ENCODE measurements around the gene C17orf107. TPM values are rescaled to one million over a fixed set of nuclear protein-coding genes. Genes with fewer than 3 reads are reported as not detected.
A peak's percentile ranks its signal among the peaks of the same experiment; 100 is the strongest.

Gene C17orf107
- total and polyA plus RNA-seq, 9 of the 15 experiments (the other 6 are each of a cell fraction or from before 2014, with no cell fraction given): 0.05 to 0.29 (median 0.07) TPM; not detected in 4

DNA sequence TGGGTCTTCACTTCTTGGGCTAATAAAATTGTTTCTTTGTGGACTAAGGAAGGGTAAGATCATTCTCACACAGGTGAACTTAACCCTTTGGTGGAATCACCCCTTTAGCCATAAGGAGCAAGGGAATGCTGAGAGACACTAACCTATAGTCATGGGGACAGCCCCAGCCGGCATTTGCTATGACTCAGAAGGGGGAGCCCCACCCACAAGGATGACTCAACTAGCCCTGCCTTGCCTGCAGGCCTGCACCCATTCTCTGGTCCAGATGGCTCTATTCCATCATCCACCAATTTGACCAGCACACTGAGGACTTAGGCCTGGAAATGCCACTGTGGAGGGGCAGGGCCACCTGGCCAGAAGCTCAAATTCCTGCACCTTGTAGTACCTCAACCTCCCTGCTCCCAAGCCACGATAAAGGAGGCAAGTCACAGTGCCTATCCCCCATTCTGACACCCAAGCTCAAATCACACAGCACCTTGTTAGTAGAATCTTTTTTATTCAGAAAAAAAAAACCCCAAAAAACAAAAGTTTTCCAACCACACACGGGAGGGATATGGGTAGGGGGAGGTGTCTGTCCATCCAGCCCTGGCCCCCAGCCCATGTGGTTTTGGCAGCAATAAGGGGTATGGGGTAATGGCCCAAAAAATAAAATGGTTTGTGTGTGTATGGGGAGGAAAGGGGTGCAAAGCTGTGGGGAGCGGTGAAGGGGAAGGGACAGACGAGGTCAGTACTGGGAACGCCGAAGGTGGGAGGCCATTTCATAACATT, 46.0 kb downstream of the C17orf107 start (continued):
- TF ChIP-seq ELF4 (CRISPR knock-in tag; IDR thresholded peaks at IDR 0.05) (no peak), CBX2 (IDR thresholded peaks at IDR 0.05; ENCODE audit: insufficient read depth, low read length, poor library complexity, severe bottlenecking) (no peak), MAFK (IDR thresholded peaks at IDR 0.05; ENCODE audit: low read length) (peak; percentile 23; the same call in 1 of the 2 replicates), RBFOX2 (IDR thresholded peaks at IDR 0.05; ENCODE audit: low read depth, low read length) (0 out of 2 replicates have a peak, but pooled peaks have one; percentile 8), MYNN (IDR thresholded peaks at IDR 0.05) (peak; percentile 51; the same call in 1 of the 2 replicates), MYNN (CRISPR knock-in tag; IDR thresholded peaks at IDR 0.05) (no peak), KLF10 (CRISPR knock-in tag; IDR thresholded peaks at IDR 0.05) (no peak), RB1 (IDR thresholded peaks at IDR 0.05; ENCODE audit: low read depth) (no peak), POLR2A (conservative IDR thresholded peaks at IDR 0.05) (peak; percentile 73), CAMTA2 (CRISPR knock-in tag; conservative IDR thresholded peaks at IDR 0.05) (no peak), SMARCE1 (IDR thresholded peaks at IDR 0.05) (peak; percentile 60), ELF2 (CRISPR knock-in tag; IDR thresholded peaks at IDR 0.05) (no peak), YY1 (IDR thresholded peaks at IDR 0.05; ENCODE audit: borderline replicate concordance in 1 of 3, control insufficient read depth in 1 of 3, extremely low read depth in 1 of 3, insufficient read depth in 3 of 3, insufficient read length in 1 of 3, insufficient replicate concordance in 2 of 3, low read depth in 1 of 3, low read length in 2 of 3) (peak in 1 of 3 experiments; percentile 47), CBFA2T3 (IDR thresholded peaks at IDR 0.05) (peak; percentile 20; the same call in 1 of the 2 replicates), CTBP1 (IDR thresholded peaks at IDR 0.05; ENCODE audit: borderline replicate concordance) (0 out of 2 replicates have a peak, but pooled peaks have one; percentile 20), ZNF347 (CRISPR knock-in tag; IDR thresholded peaks at IDR 0.05; ENCODE audit: low read depth) (no peak), DPF2 (IDR thresholded peaks at IDR 0.05) (peak; percentile 68), TBL1XR1 (IDR thresholded peaks at IDR 0.05; ENCODE audit: low read length in 2 of 2) (peak in 1 of 2 experiments; percentile 22; a peak in 1 of 4 replicates), ZBED1 (IDR thresholded peaks at IDR 0.05) (peak; percentile 47; the same call in 1 of the 2 replicates), MBD2 (IDR thresholded peaks at IDR 0.05; ENCODE audit: borderline replicate concordance, low read depth) (no peak), TSC22D4 (tag; IDR thresholded peaks at IDR 0.05) (no peak)
- TF ChIP-seq, protein P1, sequence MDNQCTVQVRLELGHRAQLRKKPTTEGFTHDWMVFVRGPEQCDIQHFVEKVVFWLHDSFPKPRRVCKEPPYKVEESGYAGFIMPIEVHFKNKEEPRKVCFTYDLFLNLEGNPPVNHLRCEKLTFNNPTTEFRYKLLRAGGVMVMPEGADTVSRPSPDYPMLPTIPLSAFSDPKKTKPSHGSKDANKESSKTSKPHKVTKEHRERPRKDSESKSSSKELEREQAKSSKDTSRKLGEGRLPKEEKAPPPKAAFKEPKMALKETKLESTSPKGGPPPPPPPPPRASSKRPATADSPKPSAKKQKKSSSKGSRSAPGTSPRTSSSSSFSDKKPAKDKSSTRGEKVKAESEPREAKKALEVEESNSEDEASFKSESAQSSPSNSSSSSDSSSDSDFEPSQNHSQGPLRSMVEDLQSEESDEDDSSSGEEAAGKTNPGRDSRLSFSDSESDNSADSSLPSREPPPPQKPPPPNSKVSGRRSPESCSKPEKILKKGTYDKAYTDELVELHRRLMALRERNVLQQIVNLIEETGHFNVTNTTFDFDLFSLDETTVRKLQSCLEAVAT (IDR thresholded peaks at IDR 0.05): 0 out of 4 replicates have a peak, but pooled peaks of 1 of the 2 experiments have one; percentile 19
- TF ChIP-seq, protein P2, sequence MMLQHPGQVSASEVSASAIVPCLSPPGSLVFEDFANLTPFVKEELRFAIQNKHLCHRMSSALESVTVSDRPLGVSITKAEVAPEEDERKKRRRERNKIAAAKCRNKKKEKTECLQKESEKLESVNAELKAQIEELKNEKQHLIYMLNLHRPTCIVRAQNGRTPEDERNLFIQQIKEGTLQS (IDR thresholded peaks at IDR 0.05): peak; percentile 96
- TF ChIP-seq, protein P2 (CRISPR knock-in tag; conservative IDR thresholded peaks at IDR 0.05): 0 out of 2 replicates have a peak, but pooled peaks have one; percentile 62
- TF ChIP-seq, protein P3, sequence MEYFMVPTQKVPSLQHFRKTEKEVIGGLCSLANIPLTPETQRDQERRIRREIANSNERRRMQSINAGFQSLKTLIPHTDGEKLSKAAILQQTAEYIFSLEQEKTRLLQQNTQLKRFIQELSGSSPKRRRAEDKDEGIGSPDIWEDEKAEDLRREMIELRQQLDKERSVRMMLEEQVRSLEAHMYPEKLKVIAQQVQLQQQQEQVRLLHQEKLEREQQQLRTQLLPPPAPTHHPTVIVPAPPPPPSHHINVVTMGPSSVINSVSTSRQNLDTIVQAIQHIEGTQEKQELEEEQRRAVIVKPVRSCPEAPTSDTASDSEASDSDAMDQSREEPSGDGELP (CRISPR knock-in tag; IDR thresholded peaks at IDR 0.05; ENCODE audit: borderline replicate concordance): peak; percentile 19; the same call in 1 of the 2 replicates
- TF ChIP-seq, protein P4, sequence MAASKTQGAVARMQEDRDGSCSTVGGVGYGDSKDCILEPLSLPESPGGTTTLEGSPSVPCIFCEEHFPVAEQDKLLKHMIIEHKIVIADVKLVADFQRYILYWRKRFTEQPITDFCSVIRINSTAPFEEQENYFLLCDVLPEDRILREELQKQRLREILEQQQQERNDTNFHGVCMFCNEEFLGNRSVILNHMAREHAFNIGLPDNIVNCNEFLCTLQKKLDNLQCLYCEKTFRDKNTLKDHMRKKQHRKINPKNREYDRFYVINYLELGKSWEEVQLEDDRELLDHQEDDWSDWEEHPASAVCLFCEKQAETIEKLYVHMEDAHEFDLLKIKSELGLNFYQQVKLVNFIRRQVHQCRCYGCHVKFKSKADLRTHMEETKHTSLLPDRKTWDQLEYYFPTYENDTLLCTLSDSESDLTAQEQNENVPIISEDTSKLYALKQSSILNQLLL (CRISPR knock-in tag; IDR thresholded peaks at IDR 0.05; ENCODE audit: borderline replicate concordance): no peak
